H9 (cell line): ENCODE results near the gene CD58. TPM values are rescaled to one million over a fixed set of nuclear protein-coding genes. Genes with fewer than 3 reads are reported as not detected.

ENCODE experiments used
- DNase-seq: peaks from one replicate; pipeline ENCODE4 v3.0.0-alpha.2; 2017
- H2AFZ ChIP-seq: one replicate; pipeline ENCODE4 v1.6.1; 2013; ENCODE audit warnings: mild to moderate bottlenecking, low read length, control low read depth, moderate library complexity
- H2AK5ac ChIP-seq: 2 replicates; pipeline ENCODE4 v1.6.1; 2013; ENCODE audit warnings: low read length, control low read depth, mixed read lengths; ENCODE audit not compliant: insufficient read length
- H2BK120ac ChIP-seq: one replicate; pipeline ENCODE4 v1.6.1; 2013; ENCODE audit warnings: low read depth, mild to moderate bottlenecking, low read length, control low read depth, inconsistent platforms; ENCODE audit not compliant: poor library complexity, severe bottlenecking
- H2BK12ac ChIP-seq: 2 replicates; pipeline ENCODE4 v1.6.1; 2013; ENCODE audit warnings: low read length, control low read depth, mixed read lengths, low read depth; ENCODE audit not compliant: insufficient read length
- H2BK15ac ChIP-seq: 2 replicates; pipeline ENCODE4 v1.6.1; 2013; ENCODE audit warnings: low read depth, low read length, control low read depth
- H2BK20ac ChIP-seq: one replicate; pipeline ENCODE4 v1.6.1; 2013; ENCODE audit warnings: low read depth, mild to moderate bottlenecking, low read length, control low read depth, inconsistent platforms; ENCODE audit not compliant: poor library complexity, severe bottlenecking
- H2BK5ac ChIP-seq: 2 replicates; pipeline ENCODE4 v1.6.1; 2013; ENCODE audit warnings: low read length, control low read depth, mixed read lengths; ENCODE audit not compliant: insufficient read length
- H3K14ac ChIP-seq: 2 replicates; pipeline ENCODE4 v1.6.1; 2013; ENCODE audit warnings: low read length, control low read depth; ENCODE audit not compliant: insufficient read depth
- H3K18ac ChIP-seq: 2 replicates; pipeline ENCODE4 v1.6.1; 2013; ENCODE audit warnings: low read depth, mild to moderate bottlenecking, mixed read lengths, low read length, control low read depth; ENCODE audit not compliant: insufficient read length
- H3K23ac ChIP-seq: 2 replicates; pipeline ENCODE4 v1.6.1; 2013; ENCODE audit warnings: low read length, control low read depth, mixed read lengths, low read depth; ENCODE audit not compliant: insufficient read length
- H3K23me2 ChIP-seq: 2 replicates; pipeline ENCODE4 v1.6.1; 2013; ENCODE audit warnings: low read depth, mild to moderate bottlenecking, mixed read lengths, low read length, control low read depth; ENCODE audit not compliant: insufficient read length, poor library complexity, severe bottlenecking
- H3K27ac ChIP-seq: 2 replicates; pipeline ENCODE4 v1.5.1; 2013; ENCODE audit warnings: low read length, control low read depth, mixed read lengths, low read depth; ENCODE audit not compliant: insufficient read length
- H3K27me3 ChIP-seq: 2 replicates; pipeline ENCODE4 v1.6.1; 2013; ENCODE audit warnings: low read length, control low read depth, inconsistent platforms; ENCODE audit not compliant: insufficient read depth
- H3K4ac ChIP-seq: 2 replicates; pipeline ENCODE4 v1.6.1; 2013; ENCODE audit warnings: low read depth, mild to moderate bottlenecking, control low read depth, inconsistent platforms, low read length, moderate library complexity
- H3K4me1 ChIP-seq: 2 replicates; pipeline ENCODE4 v1.6.1; 2013; ENCODE audit warnings: low read length, control low read depth, inconsistent platforms; ENCODE audit not compliant: insufficient read depth
- H3K4me2 ChIP-seq: 2 replicates; pipeline ENCODE4 v1.6.1; 2013; ENCODE audit warnings: low read length, control low read depth, mixed read lengths; ENCODE audit not compliant: insufficient read length, insufficient read depth
- H3K56ac ChIP-seq: 2 replicates; pipeline ENCODE4 v1.6.1; 2013; ENCODE audit warnings: low read depth, mild to moderate bottlenecking, mixed read lengths, low read length, control low read depth; ENCODE audit not compliant: insufficient read length
- H3K79me1 ChIP-seq: 2 replicates; pipeline ENCODE4 v1.6.1; 2013; ENCODE audit warnings: low read depth, mild to moderate bottlenecking, moderate library complexity, low read length, control low read depth, inconsistent platforms; ENCODE audit not compliant: insufficient read depth, poor library complexity, severe bottlenecking
- H3K79me2 ChIP-seq: 2 replicates; pipeline ENCODE4 v1.6.1; 2013; ENCODE audit warnings: low read length, control low read depth, inconsistent platforms; ENCODE audit not compliant: insufficient read depth
- H3K9ac ChIP-seq: 2 replicates; pipeline ENCODE4 v1.6.1; 2013; ENCODE audit warnings: low read length, control low read depth, mixed read lengths; ENCODE audit not compliant: insufficient read length; ENCODE audit errors: extremely low read depth
- H3K9me3 ChIP-seq: one replicate; pipeline ENCODE4 v1.6.1; 2013; ENCODE audit warnings: low read depth, low read length, inconsistent platforms; ENCODE audit not compliant: control insufficient read depth
- H3T11ph ChIP-seq: one replicate; pipeline ENCODE4 v1.6.1; 2013; ENCODE audit warnings: mild to moderate bottlenecking, low read length, control low read depth, inconsistent platforms
- H4K20me1 ChIP-seq: one replicate; pipeline ENCODE4 v1.6.1; 2013; ENCODE audit not compliant: control insufficient read depth, insufficient read length, insufficient read depth
- H4K5ac ChIP-seq: 2 replicates; pipeline ENCODE4 v1.6.1; 2013; ENCODE audit warnings: low read depth, mild to moderate bottlenecking, mixed read lengths, low read length, control low read depth; ENCODE audit not compliant: insufficient read length
- H4K8ac ChIP-seq: replicated peaks from 2 replicates; pipeline ENCODE4 v1.6.1; 2013; ENCODE audit warnings: low read length, control low read depth, mixed read lengths, low read depth; ENCODE audit not compliant: insufficient read length
- H4K91ac ChIP-seq: 2 replicates; pipeline ENCODE4 v1.6.1; 2013; ENCODE audit warnings: low read depth, mild to moderate bottlenecking, moderate library complexity, mixed read lengths, low read length, control low read depth; ENCODE audit not compliant: insufficient read length
- H3K27ac Mint-ChIP-seq, 3 experiments: 2 replicates in 2 of 3; 3 replicates in 1 of 3; pipeline ENCODE4 v1.8.0; 2020 to 2021; ENCODE audit warnings: mixed read lengths in 3 of 3, mild to moderate bottlenecking in 1 of 3, moderate library complexity in 1 of 3
- H3K27me3 Mint-ChIP-seq: 2 replicates; pipeline ENCODE4 v1.8.0; 2021; ENCODE audit warnings: low read depth, mild to moderate bottlenecking, moderate library complexity, mixed read lengths
- H3K36me3 Mint-ChIP-seq, 3 experiments: 2 replicates in 2 of 3; 3 replicates in 1 of 3; pipeline ENCODE4 v1.8.0; 2020 to 2021; ENCODE audit warnings: low read depth in 3 of 3, mixed read lengths in 3 of 3; ENCODE audit not compliant: insufficient read depth in 1 of 3
- H3K4me1 Mint-ChIP-seq, 2 experiments: 2 replicates each; pipeline ENCODE4 v1.8.0; 2020; ENCODE audit warnings: mixed read lengths in 2 of 2
- H3K4me3 Mint-ChIP-seq, 2 experiments: 2 replicates in 1 of 2; 3 replicates in 1 of 2; pipeline ENCODE4 v1.8.0; 2020 to 2021; ENCODE audit warnings: mild to moderate bottlenecking in 2 of 2, mixed read lengths in 2 of 2, moderate library complexity in 1 of 2
- H3K9me3 Mint-ChIP-seq, 2 experiments: 2 replicates in 1 of 2; 3 replicates in 1 of 2; pipeline ENCODE4 v1.8.0; 2020; ENCODE audit warnings: mild to moderate bottlenecking in 2 of 2, mixed read lengths in 2 of 2, moderate library complexity in 1 of 2
- CTCF ChIP-seq: fragments of 200-600 bp; sonication (generic); conservative IDR thresholded peaks from 3 replicates; pipeline ENCODE4 v1.8.0; 2021; ENCODE audit warnings: antibody characterized with exemption, mild to moderate bottlenecking
- WGBS: extraction: QIAGEN DNeasy Blood & Tissue Kit; methylation state at CpG from one replicate; pipeline ENCODE4 v1.1.7; 2013; ENCODE audit warnings: missing lambda C conversion rate, low lambda C conversion rate, mixed read lengths; ENCODE audit not compliant: insufficient read length; ENCODE audit errors: extremely low coverage; 5-methylcytosine and 5-hydroxymethylcytosine counted together
- total RNA-seq: library from RNA; stranded (reverse); gene quantifications from 2 replicates; pipeline ENCODE4 v1.2.1, GENCODE V29; 2021

The CD58 gene
- total RNA-seq, 1 experiment from 2014 or later, result 4.3 TPM

GRCh38 chr1:116516631-116517030, 54.2 kb downstream of the CD58 start:
- Histone ChIP-seq H3K27ac (no peak overlapping the region), H3K9ac (no peak overlapping the region), H3K79me2 (no peaks in the 10 kb centered on the region), H3K18ac (no peak overlapping the region), H3K23ac (no peak overlapping the region), H2AFZ (no peak overlapping the region), H2BK15ac (no peak overlapping the region), H3K4me1 (no peaks in the 10 kb centered on the region), H3K4ac (no peak overlapping the region), H3K79me1 (no peaks in the 10 kb centered on the region), H2BK20ac (no peak overlapping the region), H4K5ac (no peak overlapping the region), H3K56ac (no peak overlapping the region), H4K8ac (no peak overlapping the region), H3T11ph (no peak overlapping the region), H4K20me1 (no peaks in the 10 kb centered on the region), H4K91ac (no peak overlapping the region), H2BK120ac (no peak overlapping the region), H2BK12ac (no peak overlapping the region), H3K14ac (no peak overlapping the region), H3K4me2 (no peak overlapping the region), H3K9me3 (no peaks in the 10 kb centered on the region), H3K23me2 (no peaks in the 10 kb centered on the region), H3K27me3 (no peaks in the 10 kb centered on the region; the same call in 1 of the 2 replicates), H2BK5ac (no peak overlapping the region), H2AK5ac (no peak overlapping the region)
- Mint-ChIP-seq H3K36me3 (peaks cover 0 to 5% (median 4%) of the 10 kb centered on the region in 3 experiments; a peak in 5 of 7 replicates), H3K27me3 (no peaks in the 10 kb centered on the region), H3K4me3 (no peak overlapping the region), H3K27ac (no peak overlapping the region), H3K4me1 (no peaks in the 10 kb centered on the region; a peak in 2 of 4 replicates), H3K9me3 (peaks cover 5% of the 10 kb centered on the region in 2 experiments)
- DNase-seq, result no peak
- WGBS, result no CpG with 5 or more reads among the region's 5 CpGs
- no peak for TF ChIP-seq CTCF
